Muscle of arm (tissue), 12 donors: ENCODE results near the gene GAS1. TPM values are rescaled to one million over a fixed set of nuclear protein-coding genes. Genes with fewer than 3 reads are reported as not detected.

Experiments
- DNase-seq: peaks from one replicate; pipeline ENCODE4 v3.0.0-alpha.2; 2013
- polyA plus RNA-seq, 12 donors: library from polyadenylated mRNA; unstranded; fragments of 120-200 nt; gene quantifications; one replicate each; pipeline ENCODE4 v1.2.1, GENCODE V29; 2013; ENCODE audit not compliant: insufficient read length in 12 of 12

GAS1 gene
- polyA plus RNA-seq, 12 donors, result 56.7 to 139 (median 87.9) TPM; not detected in 1

GRCh38 chr9:86939891-86940290 lies 7.4 kb downstream of the GAS1 start:
- no peak for DNase-seq

DNA sequence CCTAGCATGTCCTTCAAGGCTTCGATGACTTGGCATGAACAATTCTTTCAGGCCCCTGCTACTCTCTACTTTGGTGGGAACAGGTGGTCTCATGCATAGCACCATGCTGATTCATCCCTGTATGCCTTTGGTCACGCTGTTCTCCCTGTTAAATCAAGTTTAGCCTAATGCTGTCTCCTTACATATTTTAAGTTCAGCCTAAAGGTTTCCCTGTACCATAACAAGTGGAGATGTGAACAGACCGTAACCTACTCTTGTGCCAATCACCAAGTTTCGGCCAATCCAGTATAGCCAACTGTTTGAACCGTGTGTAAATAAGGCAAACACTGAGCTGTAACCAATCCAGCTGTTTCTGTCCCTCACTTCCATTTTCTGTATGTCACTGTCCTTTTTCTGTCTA lies 8.0 kb downstream of the GAS1 start:
- no peak for DNase-seq

DNA sequence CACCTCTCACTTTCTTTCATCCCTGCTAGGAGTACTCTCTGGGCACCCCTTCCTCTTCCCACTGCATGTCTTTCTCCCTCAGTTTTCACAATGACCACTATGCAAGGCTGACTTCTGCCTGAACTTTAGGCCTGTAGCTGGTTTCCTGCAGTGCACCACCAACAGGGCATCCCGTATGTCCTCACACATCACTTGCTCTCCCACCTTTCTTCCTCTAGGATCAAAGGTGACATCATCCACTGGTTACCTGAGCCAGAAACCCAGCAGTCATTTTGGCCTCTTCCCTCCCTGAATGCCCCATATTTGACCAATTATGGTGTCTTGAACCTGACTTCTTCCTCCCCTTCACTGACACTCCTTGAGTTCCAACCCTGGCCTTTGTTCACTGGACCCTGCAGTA lies 8.5 kb downstream of the GAS1 start:
- DNase-seq, result no peak

DNA sequence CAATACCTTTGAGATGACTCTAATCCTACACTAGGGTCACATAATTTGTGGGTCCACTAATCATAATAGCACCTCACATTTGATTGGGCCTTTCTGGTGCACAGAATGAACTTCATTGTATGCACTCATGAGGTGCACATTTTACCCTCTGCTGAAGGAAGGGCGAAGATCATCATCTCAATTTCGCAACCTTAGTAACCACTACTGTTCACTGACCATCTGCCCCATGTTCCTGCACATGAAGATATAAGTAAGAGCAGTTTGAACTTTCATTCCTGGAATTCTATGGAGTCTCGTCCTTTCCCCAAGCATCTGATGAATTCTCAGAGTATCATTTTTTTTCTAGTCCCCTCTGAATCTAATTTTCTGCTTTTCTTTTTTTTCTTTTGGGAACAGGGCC lies 21.2 kb downstream of the GAS1 start:
- no peak for DNase-seq

DNA sequence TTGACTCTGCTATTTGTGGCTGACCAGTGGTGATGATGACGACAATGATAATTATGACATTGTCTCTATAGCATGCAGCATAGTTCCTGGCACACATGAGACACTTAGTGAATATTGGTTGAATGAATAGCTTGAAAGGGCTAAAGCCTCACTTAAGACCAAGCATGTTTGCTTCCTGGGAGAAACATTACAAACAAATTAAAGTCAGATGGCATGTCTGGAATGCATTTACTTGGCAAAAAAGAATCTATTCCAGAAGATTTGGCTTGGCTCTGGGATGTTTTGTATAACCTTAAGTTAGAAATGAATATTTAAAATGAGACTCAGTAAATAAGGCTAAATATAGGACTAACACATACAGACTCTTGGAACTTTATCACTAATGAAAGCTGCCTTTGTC lies 21.6 kb downstream of the GAS1 start:
- no peak for DNase-seq

DNA sequence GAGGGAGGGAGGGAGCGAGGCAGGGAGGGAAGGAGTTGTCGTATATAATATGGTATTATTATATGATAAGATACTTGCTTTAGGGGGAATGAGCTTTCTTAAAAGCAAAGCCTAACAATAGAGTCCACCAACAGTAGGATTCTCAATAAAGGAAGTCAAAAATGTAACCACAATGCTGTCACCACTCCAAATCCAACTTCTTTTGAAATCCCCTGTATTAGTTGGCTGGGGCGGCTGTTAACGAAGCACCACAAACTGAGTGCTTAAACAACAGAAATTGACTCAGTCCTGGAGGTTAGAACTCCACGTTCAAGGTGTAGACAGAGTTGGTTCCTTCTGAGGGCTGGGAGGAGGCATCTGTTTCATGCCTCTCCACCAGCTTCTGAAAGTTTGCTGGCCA lies 23.1 kb downstream of the GAS1 start:
- no peak for DNase-seq

DNA sequence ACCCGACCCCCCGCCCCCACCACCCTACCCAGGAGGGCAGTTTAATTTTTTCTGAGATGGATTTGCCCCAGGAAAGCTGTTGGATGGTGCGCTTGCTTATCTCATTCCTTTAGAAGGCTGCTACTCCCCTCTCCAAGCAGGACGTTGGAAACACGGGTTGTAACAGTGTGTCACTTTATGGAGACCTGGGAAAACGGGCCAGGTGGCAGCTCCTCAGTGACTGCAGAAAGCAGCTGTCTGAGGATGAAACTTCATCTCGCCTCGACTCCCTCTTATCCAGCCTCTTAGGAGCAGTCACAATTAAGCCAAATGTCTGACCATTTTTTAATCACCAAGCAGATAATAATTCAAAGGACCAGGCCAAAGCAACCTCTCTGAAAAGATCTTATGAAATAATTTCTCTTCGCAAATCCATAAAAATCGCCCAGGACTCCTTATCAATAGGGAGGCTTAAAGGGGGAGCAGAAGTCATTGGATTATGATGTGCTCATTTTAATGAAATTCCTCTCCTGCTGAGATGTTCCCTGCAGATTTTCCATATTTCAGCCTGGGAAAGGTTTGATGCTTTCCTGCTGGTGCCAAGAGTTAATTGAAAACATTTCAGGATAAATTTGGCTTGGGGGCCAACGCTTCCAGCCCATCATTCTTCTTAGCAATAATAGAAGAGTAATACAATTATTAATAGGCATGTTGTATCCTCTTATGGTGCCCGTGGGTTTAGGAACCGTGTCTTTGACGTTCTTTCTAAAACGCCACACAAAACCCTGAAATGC lies 26.0 kb downstream of the GAS1 start:
- DNase-seq, result peak; percentile 75

GRCh38 chr9:86918556-86918955 lies 28.8 kb downstream of the GAS1 start:
- DNase-seq, result no peak

DNA sequence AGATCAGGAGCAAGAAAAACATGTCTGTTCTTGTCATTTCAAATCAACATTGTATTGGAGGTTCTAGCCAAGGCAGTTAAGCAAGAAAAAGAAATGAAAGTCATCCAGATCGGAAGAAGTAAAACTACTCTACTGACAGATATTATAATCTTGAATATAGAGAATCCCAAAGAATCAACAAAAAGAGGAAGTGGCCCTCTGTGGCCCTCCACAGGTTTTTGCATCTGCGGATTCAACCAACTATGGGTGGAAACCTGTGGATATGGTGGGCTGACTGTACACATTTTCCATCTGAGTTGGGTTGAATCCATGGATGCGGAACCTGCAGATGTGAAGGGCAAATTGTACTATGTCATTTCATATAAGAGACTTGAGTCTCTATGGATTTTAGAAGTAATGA lies 35.1 kb downstream of the GAS1 start:
- no peak for DNase-seq

GRCh38 chr9:86909388-86909787 lies 37.9 kb downstream of the GAS1 start:
- DNase-seq, result no peak

DNA sequence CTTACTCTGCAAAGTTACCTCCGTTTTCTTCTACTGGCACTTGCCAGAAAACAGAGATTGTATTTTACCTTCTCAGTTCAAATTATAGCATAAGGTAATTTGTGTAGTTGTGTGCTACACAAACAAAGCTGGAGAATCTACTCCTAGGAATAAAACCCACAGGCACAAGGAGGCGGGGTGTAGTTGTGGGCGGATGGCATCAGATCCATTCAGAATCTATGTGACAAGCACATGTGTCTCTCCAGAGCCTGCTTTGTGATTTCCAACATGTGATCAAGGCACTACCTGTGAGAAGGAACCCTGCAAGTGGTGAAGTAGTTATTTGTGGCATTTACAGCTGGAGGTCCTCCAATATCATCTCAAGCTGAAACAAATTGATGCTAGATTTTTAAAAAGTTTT lies 39.0 kb downstream of the GAS1 start:
- no peak for DNase-seq

DNA sequence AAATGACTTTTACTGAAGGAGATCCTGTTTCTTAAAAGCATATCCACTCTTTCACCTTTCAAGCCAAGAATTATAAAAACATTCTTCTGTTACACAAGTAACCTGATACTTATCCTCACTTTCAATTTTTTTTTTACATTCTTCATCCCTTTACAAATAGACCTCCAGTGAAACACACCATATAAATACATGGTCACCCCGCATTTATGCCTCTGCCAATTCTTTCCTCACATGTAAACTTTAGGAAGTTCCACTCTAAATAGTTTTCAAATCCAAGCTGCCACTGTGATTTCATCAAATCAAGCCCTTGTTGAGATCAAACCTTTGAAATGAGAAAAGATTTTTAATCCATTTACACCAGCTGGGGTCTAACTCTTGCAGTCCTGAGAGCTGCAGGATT lies 40.0 kb downstream of the GAS1 start:
- DNase-seq, result no peak

- peak; percentile 17 for DNase-seq
Measured at GRCh38 chr9:86903734-86904085, 43.6 kb downstream of the GAS1 start.

GRCh38 chr9:86902991-86903733 lies 44.1 kb downstream of the GAS1 start:
- DNase-seq, result peak; percentile 44

DNA sequence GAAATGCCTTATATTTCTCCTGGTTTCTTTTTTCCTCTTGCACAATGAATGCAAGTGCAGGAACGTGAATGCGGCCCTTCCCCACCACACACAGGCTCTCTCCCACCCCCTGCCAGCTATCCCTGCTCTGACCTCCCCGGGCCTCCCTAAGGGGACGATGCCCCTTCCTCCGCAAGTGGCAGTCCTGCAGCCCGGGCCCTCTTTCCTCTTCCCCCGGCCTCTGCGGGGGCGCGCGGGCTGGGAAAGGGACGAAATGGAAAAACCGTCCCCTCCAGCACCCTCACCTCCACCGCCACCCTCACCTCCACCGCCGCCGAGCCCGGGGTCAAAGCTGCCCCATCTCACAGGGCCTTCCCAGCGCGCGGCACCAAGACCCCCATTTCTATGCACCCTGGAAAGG lies 44.7 kb downstream of the GAS1 start:
- peak; percentile 7 for DNase-seq

DNA sequence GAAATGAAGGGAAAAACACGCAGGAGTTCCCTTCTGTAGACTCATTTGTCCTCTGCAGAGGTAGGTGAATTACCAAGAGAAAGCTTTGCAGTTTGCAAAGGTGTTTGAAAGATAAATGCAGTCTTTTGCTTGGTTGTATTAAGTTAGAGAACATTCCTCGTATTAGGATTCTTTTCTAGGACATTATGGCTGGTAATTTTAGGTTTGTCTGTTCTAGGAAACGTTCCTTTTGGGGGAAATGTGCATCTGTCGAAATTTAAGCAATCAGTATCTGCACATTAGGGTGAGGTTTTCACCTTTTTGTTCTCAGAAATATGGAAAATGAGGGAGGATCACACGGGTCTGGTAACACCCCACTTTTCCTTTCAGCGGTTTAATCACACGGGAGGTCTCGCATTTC lies 45.1 kb downstream of the GAS1 start:
- no peak for DNase-seq

DNA sequence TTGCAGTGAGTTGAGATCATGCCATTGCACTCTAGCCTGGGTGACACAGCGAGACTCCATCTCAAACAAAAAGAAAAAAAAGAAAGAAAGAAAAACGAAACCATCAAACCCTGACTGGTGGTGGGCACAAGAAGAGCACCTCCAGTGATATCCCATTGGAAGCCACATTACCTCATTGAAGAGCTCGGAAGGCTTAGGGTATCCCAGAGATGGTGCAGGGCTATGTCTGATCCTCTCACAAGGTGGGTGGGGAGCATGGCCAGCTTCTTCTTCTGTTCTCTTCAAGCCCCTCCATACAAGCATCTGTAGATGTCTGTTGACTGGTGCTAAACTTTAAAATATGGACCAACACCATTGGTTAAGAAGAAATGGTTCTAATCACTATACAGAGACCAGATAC lies 45.8 kb downstream of the GAS1 start:
- DNase-seq, result no peak
